SK-N-SH (cell line): ENCODE results near the gene CACNA1D. TPM values are rescaled to one million over a fixed set of nuclear protein-coding genes. Genes with fewer than 3 reads are reported as not detected.
A peak's percentile ranks its signal among the peaks of the same experiment; 100 is the strongest.

Experiments used
- CTCF ChIA-PET: fragments of 300-600, 350-600 bp; formaldehyde crosslinking; extraction: SDS; loops from one replicate; lab custom pipeline; 2021; lab: Yijun Ruan, JAX
- POLR2A ChIA-PET: fragments of 350-600 bp; sonication (Branson Sonifier 250); formaldehyde crosslinking; extraction: SDS; loops from one replicate; lab custom pipeline; 2020; ENCODE audit warnings: antibody characterized with exemption, inconsistent platforms; lab: Yijun Ruan, JAX
- DNase-seq: peaks from one replicate; pipeline ENCODE4 v3.0.0; 2012
- H2AFZ ChIP-seq: fragments of 200-600 bp; sonication (generic); 2 replicates; pipeline ENCODE4 v1.8.1; 2016; ENCODE audit warnings: antibody characterized with exemption, mild to moderate bottlenecking, low read depth
- H3F3A ChIP-seq: fragments of 200-600 bp; sonication (generic); replicated peaks from 2 replicates; pipeline ENCODE3; 2016; ENCODE audit warnings: antibody characterized with exemption, mild to moderate bottlenecking; ENCODE audit not compliant: insufficient read depth
- H3K27ac ChIP-seq, 2 experiments: fragments of 200-500 bp in 1 of 2; fragments of 200-600 bp in 1 of 2; sonication (Bioruptor generic) in 1 of 2; sonication (generic), shearing (Covaris generic) in 1 of 2; 2 replicates each; pipeline versions ENCODE4 v1.5.1 to v1.6.1; 2014 to 2016; ENCODE audit warnings: low read depth in 2 of 2, inconsistent platforms in 1 of 2, low read length in 1 of 2, mild to moderate bottlenecking in 1 of 2, mixed read lengths in 1 of 2
- H3K27me3 ChIP-seq: fragments of 200-600 bp; sonication (generic), shearing (Covaris generic); 2 replicates; pipeline ENCODE4 v1.6.1; 2016; ENCODE audit warnings: mixed run types; ENCODE audit not compliant: insufficient read depth
- H3K36me3 ChIP-seq, 2 experiments: fragments of 200-500 bp in 1 of 2; fragments of 200-600 bp in 1 of 2; sonication (Bioruptor generic) in 1 of 2; sonication (generic) in 1 of 2; replicated peaks in 1 of 2; 2 replicates each; pipeline versions ENCODE3 to v1.5.1; 2014 to 2016; ENCODE audit warnings: low read length in 1 of 2, mild to moderate bottlenecking in 1 of 2; ENCODE audit not compliant: insufficient read depth in 2 of 2, control insufficient read depth in 1 of 2
- H3K4me1 ChIP-seq, 2 experiments: fragments of 200-500 bp in 1 of 2; fragments of 200-600 bp in 1 of 2; sonication (Bioruptor generic) in 1 of 2; sonication (generic), shearing (Covaris generic) in 1 of 2; 2 replicates each; pipeline versions ENCODE4 v1.5.1 to v1.6.1; 2014 to 2016; ENCODE audit warnings: low read depth in 1 of 2, low read length in 1 of 2, mixed run types in 1 of 2; ENCODE audit not compliant: insufficient read depth in 2 of 2, control insufficient read depth in 1 of 2
- H3K4me2 ChIP-seq: fragments of 200-600 bp; sonication (generic), shearing (Covaris generic); 2 replicates; pipeline ENCODE4 v1.6.1; 2017; ENCODE audit warnings: mixed run types
- H3K4me3 ChIP-seq, 2 experiments: fragments of 200-500 bp in 1 of 2; fragments of 200-600 bp in 1 of 2; sonication (Bioruptor generic) in 1 of 2; sonication (generic), shearing (Covaris generic) in 1 of 2; 2 replicates each; pipeline versions ENCODE4 v1.5.1 to v1.8.1; 2014 to 2016; ENCODE audit warnings: low read depth in 2 of 2, inconsistent platforms in 1 of 2, low read length in 1 of 2, mild to moderate bottlenecking in 1 of 2, mixed read lengths in 1 of 2, moderate library complexity in 1 of 2
- H3K79me2 ChIP-seq: fragments of 200-600 bp; sonication (generic); 2 replicates; pipeline ENCODE4 v1.8.1; 2017; ENCODE audit warnings: mild to moderate bottlenecking; ENCODE audit not compliant: insufficient read depth
- H3K9ac ChIP-seq: fragments of 200-600 bp; sonication (generic); 2 replicates; pipeline ENCODE4 v1.6.1; 2017; ENCODE audit warnings: mixed run types
- H3K9me2 ChIP-seq: fragments of 200-600 bp; sonication (generic); 2 replicates; pipeline ENCODE4 v1.6.1; 2017; ENCODE audit warnings: mixed run types
- H3K9me3 ChIP-seq: fragments of 200-600 bp; sonication (generic); 2 replicates; pipeline ENCODE4 v1.6.1; 2017; ENCODE audit warnings: mixed run types, mild to moderate bottlenecking, moderate library complexity
- H4K20me1 ChIP-seq: fragments of 200-600 bp; sonication (generic); 2 replicates; pipeline ENCODE4 v1.6.1; 2017; ENCODE audit warnings: mild to moderate bottlenecking, mixed run types; ENCODE audit not compliant: insufficient read depth
- CTCF ChIP-seq: fragments of 200-600 bp; sonication (generic); IDR thresholded peaks from 2 replicates; pipeline ENCODE4 v1.6.1; 2017; ENCODE audit warnings: antibody characterized with exemption, mild to moderate bottlenecking, moderate library complexity
- EP300 ChIP-seq, 2 experiments: IDR thresholded peaks; 2 replicates each; pipeline versions ENCODE4 v1.4.0 to v1.6.1; 2012; ENCODE audit warnings: borderline replicate concordance in 1 of 2, low read depth in 1 of 2, low read length in 1 of 2
- EZH2phosphoT487 ChIP-seq: fragments of 200-600 bp; sonication (generic); IDR thresholded peaks from 2 replicates; pipeline ENCODE4 v1.6.1; 2017; ENCODE audit warnings: low read depth, mixed run types, mild to moderate bottlenecking, antibody characterized with exemption, moderate library complexity, borderline replicate concordance
- FOXJ3 ChIP-seq: sonication (generic); formaldehyde crosslinking; IDR thresholded peaks from 2 replicates; pipeline ENCODE4 v1.5.1; 2020; ENCODE audit warnings: mild to moderate bottlenecking, missing genetic modification reagents
- GABPA ChIP-seq: IDR thresholded peaks from 2 replicates; pipeline ENCODE4 v1.4.0; 2012; ENCODE audit warnings: low read depth, mild to moderate bottlenecking
- GATA2 ChIP-seq: sonication (generic); formaldehyde crosslinking; IDR thresholded peaks from 2 replicates; pipeline ENCODE4 v1.5.0; 2020; ENCODE audit warnings: mild to moderate bottlenecking, missing genetic modification reagents
- JUND ChIP-seq: IDR thresholded peaks from 2 replicates; pipeline ENCODE4 v1.4.0; 2012
- MAX ChIP-seq: IDR thresholded peaks from 2 replicates; pipeline ENCODE4 v1.4.0; 2012; ENCODE audit warnings: low read depth
- NFIC ChIP-seq: IDR thresholded peaks from 2 replicates; pipeline ENCODE4 v1.4.0; 2012; ENCODE audit warnings: borderline replicate concordance
- NRF1 ChIP-seq: IDR thresholded peaks from 2 replicates; pipeline ENCODE4 v1.6.1; 2012; ENCODE audit warnings: low read depth, mild to moderate bottlenecking, low read length
- RFX5 ChIP-seq: IDR thresholded peaks from 2 replicates; pipeline ENCODE4 v1.6.1; 2012; ENCODE audit warnings: mild to moderate bottlenecking, improper control_type of control experiment, low read length
- SIN3A ChIP-seq: IDR thresholded peaks from 2 replicates; pipeline ENCODE4 v1.6.1; 2012; ENCODE audit warnings: low read depth, mild to moderate bottlenecking, low read length, moderate library complexity, borderline replicate concordance
- SMC3 ChIP-seq: IDR thresholded peaks from 2 replicates; pipeline ENCODE4 v1.6.1; 2012; ENCODE audit warnings: low read depth, low read length, improper control_type of control experiment
- TCF12 ChIP-seq: IDR thresholded peaks from 2 replicates; pipeline ENCODE4 v1.4.0; 2012
- USF1 ChIP-seq: IDR thresholded peaks from 2 replicates; pipeline ENCODE4 v1.4.0; 2012; ENCODE audit warnings: low read depth, borderline replicate concordance
- USF2 ChIP-seq: fragments of 150-350 bp; IDR thresholded peaks from 2 replicates; pipeline ENCODE4 v1.6.1; 2017; ENCODE audit warnings: antibody characterized with exemption, low read length, low read depth, borderline replicate concordance
- ZBTB33 ChIP-seq: IDR thresholded peaks from 2 replicates; pipeline ENCODE4 v1.4.0; 2012; ENCODE audit warnings: low read depth, borderline replicate concordance
- WGBS: methylation state at CpG from one replicate; pipeline ENCODE4 v1.1.6; 2017; ENCODE audit warnings: low lambda C conversion rate; 5-methylcytosine and 5-hydroxymethylcytosine counted together
- polyA plus RNA-seq, 3 experiments: library from polyadenylated mRNA; depleted of rRNA; stranded (reverse); fragments of >200 nt; gene quantifications; 2 replicates each; pipeline ENCODE4 v1.2.3, GENCODE V29; 2012

The CACNA1D gene
- polyA plus RNA-seq, 1 of the 3 experiments (the other 2 are of a cell fraction): 0.12 TPM

- no peak for TF ChIP-seq MAX
- no peak for TF ChIP-seq RFX5
- no peak for TF ChIP-seq EZH2phosphoT487
- no peak for TF ChIP-seq NRF1
- TF ChIP-seq ZBTB33: no peak
- TF ChIP-seq NFIC: no peak
- no peak for TF ChIP-seq TCF12
- no peak for TF ChIP-seq USF2
- TF ChIP-seq USF1: no peak
- TF ChIP-seq SIN3A: no peak
- TF ChIP-seq CTCF: no peak
- TF ChIP-seq GATA2: peak; percentile 92
- TF ChIP-seq SMC3: no peak
- no peak for TF ChIP-seq JUND
- TF ChIP-seq, all 33 proteins: peak for 6
Measured at GRCh38 chr3:53534216-53534615, 39.8 kb downstream of the CACNA1D start (continued).

GRCh38 chr3:53534676-53535400 lies 40.4 kb downstream of the CACNA1D start:
- Histone ChIP-seq H2AFZ (no peak overlapping the region), H3K36me3 (no peaks in the 10 kb centered on the region), H3K9ac (no peak overlapping the region), H3K9me3 (no peaks in the 10 kb centered on the region), H3F3A (no peaks in the 10 kb centered on the region), H3K79me2 (no peaks in the 10 kb centered on the region), H3K27ac (peak overlapping the region in 1 of 2 experiments; percentile 90; a peak in 2 of 4 replicates), H3K27me3 (no peaks in the 10 kb centered on the region), H3K4me1 (peaks cover 0 to 43% of the 10 kb centered on the region in 2 experiments; a peak in 2 of 4 replicates), H4K20me1 (no peaks in the 10 kb centered on the region), H3K9me2 (no peaks in the 10 kb centered on the region), H3K4me3 (no peak overlapping the region), H3K4me2 (no peak overlapping the region)
- WGBS: 38% methylated on average over 13 of the region's 13 CpGs
- CTCF ChIA-PET: interaction anchor here (1.4 to 5.7 kb wide), 4 partner anchors 21 to 175 kb away, joined by 3 to 25 read pairs (median 5); no protein-coding TSS in a partner anchor
- POLR2A ChIA-PET: interaction anchor here (1.4 kb wide), 1 partner anchor 41 kb away, joined by 6 read pairs; the partner anchor contains the start of gene CACNA1D
- TF ChIP-seq GATA2 (peak; percentile 38; the same call in 1 of the 2 replicates), FOXJ3 (CRISPR knock-in tag) (0 out of 2 replicates have a peak, but pooled peaks have one; percentile 45), EP300 (IDR thresholded peaks at IDR 0.05; ENCODE audit: borderline replicate concordance in 1 of 2, low read depth in 1 of 2, low read length in 1 of 2) (peak in 1 of 2 experiments; percentile 37; a peak in 1 of 4 replicates), GABPA (no peak)
- DNase-seq: peak; percentile 59
